Activated naive CD4-positive, alpha-beta T cell (primary cell): ENCODE measurements around the gene MBD6.

Experiments used
- DNase-seq, 4 experiments: peaks; one replicate each; lab custom pipeline; 2025; lab: John Stamatoyannopoulos, UW

Gene MBD6, protein sequence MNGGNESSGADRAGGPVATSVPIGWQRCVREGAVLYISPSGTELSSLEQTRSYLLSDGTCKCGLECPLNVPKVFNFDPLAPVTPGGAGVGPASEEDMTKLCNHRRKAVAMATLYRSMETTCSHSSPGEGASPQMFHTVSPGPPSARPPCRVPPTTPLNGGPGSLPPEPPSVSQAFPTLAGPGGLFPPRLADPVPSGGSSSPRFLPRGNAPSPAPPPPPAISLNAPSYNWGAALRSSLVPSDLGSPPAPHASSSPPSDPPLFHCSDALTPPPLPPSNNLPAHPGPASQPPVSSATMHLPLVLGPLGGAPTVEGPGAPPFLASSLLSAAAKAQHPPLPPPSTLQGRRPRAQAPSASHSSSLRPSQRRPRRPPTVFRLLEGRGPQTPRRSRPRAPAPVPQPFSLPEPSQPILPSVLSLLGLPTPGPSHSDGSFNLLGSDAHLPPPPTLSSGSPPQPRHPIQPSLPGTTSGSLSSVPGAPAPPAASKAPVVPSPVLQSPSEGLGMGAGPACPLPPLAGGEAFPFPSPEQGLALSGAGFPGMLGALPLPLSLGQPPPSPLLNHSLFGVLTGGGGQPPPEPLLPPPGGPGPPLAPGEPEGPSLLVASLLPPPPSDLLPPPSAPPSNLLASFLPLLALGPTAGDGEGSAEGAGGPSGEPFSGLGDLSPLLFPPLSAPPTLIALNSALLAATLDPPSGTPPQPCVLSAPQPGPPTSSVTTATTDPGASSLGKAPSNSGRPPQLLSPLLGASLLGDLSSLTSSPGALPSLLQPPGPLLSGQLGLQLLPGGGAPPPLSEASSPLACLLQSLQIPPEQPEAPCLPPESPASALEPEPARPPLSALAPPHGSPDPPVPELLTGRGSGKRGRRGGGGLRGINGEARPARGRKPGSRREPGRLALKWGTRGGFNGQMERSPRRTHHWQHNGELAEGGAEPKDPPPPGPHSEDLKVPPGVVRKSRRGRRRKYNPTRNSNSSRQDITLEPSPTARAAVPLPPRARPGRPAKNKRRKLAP

DNA sequence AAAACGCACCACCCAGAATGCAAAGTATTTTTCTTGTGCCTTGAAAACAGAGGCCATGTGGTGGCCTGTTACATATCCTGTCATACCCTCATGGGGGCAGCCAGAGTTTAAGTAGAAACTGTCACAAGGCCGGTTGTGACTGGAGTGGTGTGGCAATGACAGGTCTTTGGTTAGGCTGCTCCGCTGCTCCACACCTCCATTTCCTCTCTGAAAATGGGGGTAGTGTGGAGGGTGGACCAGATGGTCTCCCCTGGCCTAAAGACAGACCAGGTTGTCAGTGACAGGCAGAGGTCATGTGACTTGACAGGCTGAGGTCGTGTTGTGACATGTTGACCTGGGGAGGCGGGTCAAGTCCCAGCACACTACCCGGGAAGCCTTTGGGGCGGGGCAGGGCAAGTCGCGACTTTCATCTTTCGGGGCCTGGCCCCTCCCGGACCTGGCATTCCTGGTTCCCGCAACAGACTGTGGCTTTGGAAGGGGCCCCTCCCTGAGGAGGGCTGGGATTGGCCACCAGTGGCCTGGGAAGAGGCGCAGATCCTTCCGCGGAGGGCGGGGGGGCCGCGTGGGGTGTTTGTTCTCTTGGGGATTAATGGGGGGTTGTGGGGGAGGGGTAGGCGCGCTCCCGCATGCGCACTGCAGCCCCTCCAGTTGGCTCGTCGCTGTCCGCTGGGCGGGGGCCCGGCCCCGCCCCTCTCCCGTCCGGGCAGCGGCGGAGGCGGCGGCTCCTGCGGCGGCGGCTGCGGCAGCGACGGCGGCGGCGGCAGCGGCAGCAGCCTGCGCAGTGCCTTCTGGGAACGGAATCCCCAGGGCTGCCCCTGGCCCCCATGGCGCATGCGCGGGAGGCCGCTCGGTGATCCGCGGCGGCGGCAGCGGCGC lies at the start of gene MBD6:
TSS of gene MBD6 (plus strand) at position 814 of the 876 bp plus-strand sequence. CDS start 1,480 bp downstream, outside the sequence.
- peak; percentile 76 to 95 (median 90) for DNase-seq

DNA sequence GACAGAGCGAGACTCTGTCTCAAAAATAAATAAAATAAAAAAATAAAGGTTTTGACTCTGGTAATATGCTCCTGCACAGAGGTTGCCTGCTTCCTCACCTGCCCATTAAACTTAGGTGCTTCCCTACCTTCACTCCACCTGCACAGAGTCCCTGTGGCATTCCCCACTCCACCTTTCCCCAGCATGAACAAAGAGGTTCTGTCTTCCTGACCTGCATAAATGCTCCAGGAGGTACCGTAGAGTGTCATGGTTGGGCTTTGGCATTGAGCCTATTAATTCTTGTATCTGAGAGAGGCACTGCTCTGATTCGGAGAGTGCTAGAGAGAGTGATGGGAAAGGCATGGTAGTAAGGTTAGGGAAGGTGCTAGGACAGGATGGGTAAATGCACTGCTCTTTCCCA lies 49.2 kb upstream of the MBD6 start:
- no peak for DNase-seq

DNA sequence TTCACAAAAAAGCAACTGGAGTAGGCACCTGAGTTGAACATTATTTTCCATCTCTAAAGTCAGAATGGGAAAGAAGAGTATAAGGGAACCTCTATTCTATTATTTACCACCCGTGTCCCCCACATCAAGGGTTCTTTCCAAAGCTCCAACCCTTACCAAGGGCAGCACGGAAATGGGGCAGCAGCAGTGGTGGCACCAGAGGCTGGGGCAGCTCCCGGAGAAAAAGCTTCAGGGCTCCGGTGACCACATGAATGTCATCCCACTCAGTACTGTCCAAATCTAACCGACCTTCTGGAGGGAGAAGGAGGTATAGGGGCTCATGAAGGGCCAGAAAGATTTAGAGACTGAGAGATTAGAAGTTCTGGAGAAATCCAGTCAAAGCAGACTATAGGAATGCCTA lies 48.7 kb upstream of the MBD6 start:
- DNase-seq = no peak

DNA sequence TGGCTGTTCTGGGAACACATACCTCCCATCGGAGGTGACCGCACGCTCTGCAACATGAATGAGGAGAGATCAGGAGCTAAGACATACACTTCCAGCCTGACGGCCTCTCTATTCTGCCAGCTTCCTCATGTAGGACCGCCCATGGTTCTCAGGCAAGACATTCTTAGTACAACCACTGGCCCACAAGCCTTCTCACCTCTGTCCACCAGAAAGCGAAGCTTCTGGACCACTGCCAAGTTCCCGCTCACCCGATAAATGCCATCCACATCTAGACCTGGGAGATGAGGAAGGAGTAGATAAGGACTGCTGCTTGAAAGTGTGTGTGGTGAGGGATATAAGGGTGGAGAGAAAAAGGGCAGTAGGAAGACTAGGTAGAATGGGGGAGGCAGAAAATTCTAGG lies 48.2 kb upstream of the MBD6 start:
- DNase-seq = no peak

DNA sequence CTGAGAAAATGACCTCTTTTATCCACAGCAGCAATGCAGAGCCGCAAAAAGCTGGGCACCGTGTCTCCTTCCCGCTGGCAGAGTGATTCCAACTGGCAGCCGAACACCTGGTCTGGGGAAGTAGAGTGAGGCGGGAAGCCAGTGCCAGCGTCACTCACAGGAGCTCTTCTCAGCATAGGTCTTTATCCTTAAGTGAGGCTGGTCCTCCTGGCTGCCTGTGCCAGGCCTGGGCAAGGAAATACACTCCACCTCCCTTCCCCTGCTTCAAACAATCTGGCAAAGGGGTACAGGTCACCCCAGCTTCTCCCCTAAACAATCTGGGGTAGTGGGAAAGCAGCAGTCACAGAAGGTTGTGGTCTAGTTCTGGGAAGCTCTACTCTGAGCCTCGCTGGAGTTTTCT lies 47.8 kb upstream of the MBD6 start:
- no peak for DNase-seq

DNA sequence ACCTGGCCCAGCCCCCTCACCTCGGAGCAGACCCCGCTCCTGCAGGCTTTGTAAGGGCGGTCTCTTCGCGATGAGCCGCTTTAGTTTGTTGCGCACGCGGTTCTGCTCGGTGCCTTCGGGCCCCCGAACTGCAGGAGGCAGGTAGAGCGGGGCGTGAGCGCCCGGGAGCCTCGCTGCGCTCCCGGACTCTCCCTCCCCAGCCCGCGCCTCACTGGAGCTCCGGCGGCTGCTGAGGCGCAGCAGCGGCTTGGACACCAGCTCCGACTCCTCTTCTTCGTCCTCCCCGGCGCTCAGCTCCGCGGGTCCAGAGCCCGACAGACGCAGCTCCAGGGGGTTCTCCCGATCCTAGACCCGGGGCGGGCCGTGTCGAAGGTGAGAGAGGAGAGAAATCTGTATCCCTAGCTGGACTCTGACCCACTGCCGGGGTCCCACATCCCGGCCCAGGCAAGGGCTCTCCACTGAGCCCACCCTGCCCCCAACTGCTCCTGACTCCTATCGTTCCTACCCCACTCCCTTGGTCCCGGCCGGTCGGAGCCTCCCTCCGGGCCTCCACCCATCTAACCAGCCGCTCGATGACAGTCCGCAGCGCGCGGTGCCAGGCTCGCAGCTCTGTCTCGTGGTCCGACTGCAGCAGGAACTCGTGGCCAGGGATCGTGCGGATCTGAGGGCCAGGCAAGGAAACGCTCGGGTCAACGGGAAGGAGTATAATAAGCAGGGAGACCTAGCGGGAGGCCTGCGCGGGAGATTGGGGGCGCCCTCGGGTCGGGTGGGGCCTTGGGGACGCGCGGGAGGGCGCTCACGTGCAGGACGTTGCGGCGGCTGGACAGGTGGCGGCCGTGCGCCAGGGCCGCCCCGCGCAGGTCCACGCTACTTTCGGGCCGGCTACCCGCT lies 47.1 kb upstream of the MBD6 start:
- DNase-seq = no peak

DNA sequence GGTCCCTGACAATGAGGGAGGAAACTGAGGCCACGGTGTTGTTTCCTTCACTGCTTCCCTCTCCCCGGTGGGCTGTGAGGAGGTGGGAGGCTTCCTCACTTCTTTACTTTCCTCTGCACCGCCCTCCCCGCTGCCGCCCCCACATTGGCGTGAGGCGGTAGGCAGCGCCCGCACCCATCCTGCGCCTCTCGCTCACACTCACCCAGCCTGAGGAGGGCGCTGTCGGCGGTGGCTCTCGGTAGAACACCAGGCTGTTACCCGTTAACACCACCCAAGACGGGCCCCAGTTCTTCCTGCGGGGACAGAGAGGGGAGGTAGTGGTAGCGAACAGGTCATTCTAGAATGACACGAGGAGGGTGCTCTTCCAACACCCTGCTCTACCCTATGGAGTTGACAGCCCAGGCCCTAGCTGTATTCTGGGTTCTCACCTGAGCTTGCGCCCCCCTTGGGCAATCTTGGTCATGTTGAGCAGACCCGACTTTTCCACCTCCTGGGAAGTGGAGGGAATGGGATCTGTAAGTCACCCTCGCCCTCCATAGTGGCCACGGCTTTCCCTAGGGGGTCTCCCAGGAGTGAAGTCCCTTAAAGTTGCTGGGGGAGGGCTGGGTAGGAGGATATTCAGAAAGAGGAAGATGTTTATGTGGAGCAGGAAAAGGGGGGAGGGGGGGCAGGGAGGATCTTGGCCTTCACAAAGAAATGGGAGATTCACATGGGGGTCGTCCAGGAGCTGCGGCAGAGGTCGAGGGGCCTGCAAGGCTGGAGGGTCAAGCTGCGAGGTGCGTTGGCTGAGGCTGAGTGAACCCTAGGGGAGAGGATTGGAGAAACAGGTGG lies 46.2 kb upstream of the MBD6 start:
- peak in 3 of 4 experiments; percentile 41 to 63 (median 59) for DNase-seq

DNA sequence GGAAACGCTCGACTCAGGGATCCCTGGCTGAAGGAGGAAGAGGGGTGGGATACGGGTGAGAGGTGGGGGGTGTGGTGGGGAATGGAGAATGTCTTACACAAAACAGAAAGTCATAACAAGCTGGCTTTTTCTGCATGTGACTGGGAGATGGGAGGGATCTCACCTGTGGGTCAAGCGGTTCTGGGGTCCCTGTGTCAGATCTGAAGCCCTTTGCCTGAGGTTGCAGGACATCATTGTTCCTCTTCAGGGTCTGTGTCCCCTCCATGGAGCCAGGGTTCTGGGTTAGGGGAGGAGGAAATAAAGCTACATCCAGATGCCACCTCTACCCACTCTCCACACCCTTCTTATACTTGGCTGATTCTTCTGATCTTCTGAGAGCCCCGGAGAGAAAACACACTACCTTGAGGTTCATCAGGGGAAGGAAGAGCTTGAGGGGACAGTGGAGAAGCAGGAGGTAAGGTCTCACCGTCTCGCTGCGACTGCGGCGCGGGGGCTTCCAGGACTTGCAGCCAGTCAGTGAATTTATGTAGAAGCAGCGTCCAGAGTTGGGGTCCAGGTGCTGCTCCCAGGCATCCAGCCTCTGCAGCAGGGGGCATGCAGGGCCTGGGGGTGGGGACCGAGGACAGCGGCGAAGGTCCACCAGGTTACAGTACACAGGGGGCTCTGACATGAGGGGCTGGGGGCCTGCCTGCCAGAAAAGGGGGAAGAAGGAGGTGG lies 45.5 kb upstream of the MBD6 start:
- no peak for DNase-seq

DNA sequence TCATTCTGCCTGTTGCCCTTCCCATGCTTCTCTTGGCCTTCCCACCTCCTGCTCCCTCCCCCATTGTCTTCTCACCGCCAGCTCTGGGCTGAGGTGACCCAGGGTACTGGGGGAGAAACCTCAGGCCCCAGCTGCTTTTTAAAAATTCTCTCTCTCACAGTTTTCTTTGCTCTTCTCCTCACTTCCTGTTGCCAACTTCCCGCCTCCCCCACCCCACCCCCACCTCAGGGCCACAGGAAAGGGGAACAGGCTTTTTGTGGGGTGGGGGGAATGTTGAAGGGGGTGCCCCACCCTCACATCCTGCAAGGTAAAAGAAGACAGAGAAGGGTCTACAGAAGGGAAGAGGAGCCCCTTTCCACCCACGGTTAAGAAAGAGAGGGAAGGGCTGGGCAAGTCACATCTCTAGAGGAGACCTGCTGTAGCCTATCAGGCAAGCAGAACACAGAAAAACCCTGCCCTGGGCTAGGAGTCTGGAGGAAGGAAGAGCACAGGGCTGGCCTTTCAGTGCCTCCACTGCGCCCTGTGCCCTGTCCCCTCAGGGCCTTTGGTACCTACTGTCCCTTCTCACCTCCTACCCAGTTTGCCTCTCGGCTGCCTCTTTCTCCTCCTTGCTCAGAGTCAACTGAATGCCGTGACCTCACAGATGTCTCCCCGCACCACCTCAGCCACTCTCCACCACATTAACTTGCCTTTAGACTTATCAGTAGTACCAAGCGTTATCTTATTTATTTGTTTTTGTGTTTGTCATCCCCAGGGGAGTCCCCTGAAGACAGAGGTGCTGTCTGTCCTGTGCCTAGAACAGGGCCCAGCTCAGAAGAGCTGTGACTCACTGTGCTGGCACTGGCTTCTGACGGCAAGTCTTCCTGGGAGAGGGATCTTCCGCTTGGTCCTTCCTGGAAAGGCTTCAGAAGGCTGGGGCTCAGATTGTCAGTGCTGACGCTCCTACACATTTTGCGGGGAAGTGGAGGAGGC lies 44.6 kb upstream of the MBD6 start:
- DNase-seq = peak in 1 of 4 experiments; percentile 37

DNA sequence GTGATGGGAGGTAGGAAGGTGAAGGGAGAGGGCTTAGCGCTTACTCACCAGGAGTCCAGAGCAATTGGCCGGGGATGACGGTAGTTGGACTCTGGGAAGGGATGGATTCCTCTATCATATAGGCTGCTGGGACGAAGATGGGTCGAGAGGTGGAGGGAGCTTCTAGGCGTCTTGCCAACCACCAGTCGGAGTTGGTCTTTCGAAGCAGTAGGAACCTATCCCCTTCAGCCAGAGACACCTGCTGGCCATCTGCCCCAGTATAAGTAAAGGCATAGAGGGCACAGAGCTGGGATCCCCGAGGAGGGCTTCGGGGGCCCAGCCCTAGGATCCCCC lies 43.6 kb upstream of the MBD6 start:
- no peak for DNase-seq

DNA sequence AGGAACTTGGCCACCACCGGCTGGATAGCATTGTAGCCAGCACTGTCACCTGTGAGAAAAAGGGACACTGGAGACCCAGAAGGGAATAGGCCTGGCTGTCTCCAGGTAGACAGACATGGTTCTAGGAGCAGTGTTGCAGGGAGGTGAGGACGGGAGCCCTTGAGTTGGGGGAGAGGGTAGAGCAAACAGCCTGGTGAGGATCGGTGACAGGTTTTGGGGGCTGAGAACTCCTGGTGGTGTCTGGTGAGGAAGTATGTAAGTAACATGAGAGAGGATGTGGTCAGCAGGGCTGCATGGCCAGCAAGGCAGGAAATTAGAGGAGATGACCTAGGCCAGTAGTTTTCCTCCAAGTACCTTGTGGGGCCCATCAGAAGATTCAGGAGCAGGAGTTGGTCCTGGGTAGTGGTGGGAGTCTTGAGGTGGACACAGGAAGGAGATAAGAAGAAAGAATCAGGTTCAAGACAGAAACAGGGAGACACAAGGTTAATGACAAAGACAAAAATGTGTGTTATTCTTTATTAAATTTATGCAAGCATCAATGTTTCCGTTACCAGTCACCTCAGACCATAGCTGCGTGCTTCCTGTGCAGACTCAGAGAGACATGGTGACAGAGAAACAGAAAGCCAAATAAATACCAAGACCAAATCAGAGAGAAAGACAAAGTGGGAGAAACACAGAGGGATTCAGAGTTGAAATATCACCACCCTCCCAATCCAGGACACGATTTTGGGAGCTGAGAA lies 43.1 kb upstream of the MBD6 start, which contains the start of gene ARHGAP9:
TSS of gene ARHGAP9 (minus strand) at position 491 of the 740 bp plus-strand sequence. CDS start at position 31, 460 bp downstream.
- DNase-seq = peak in 2 of 4 experiments; percentile 20 to 32

DNA sequence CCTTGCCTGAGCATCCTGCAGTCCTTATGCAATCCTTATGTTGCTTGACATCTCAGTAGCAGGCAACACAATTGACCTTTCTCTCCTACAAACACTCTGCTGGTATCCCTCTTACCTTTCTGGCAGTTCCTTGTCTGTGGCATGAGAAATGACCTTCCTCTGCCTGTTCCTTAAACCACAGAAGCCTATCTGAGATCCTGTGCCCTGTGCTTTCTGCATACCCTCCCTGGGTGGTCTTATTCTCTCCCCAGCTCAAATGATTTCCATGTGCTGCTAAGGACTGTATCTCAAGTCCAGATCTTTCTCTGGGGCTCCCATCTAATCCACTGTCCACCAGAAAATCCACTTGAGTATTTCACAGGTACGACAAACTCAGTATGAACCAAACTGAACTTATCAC lies 41.0 kb upstream of the MBD6 start:
- DNase-seq = no peak

DNA sequence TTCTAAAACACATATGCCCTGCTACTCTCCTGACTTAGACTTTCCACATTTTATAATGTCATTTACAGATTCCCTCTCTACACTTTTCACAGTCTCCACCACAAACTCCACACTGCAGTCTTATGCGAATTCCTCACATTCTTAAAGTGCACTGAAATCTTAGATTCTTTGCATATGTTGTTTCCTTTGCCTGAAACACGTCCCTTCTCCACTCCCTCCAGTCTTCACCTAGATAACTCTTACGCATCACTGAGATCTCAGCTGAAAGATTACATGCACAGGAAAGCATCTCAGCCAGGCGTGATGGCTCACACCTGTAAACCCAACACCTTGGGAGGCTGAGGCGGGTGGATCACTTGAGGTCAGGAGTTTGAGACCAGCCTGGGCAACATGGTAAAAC lies 39.2 kb upstream of the MBD6 start:
- no peak for DNase-seq

DNA sequence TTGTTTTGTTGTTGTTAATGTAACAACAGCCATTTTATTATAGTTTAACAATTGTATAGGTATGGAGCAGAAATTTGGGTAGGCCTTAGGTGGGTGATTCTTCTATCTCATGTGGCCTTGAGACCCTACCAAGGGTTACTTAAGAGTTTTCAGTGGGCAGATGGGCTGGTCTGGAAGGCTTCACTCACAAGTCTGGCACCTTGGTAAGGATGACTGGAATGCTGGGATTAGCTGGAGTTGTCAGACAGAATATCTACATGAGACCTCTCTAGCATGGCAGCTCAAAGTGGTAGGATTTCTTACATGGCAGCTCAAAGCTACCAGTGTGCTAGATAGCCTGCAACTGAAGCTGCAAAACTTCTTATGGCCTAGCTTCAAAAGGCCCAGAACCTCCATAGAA lies 36.9 kb upstream of the MBD6 start:
- no peak for DNase-seq

DNA sequence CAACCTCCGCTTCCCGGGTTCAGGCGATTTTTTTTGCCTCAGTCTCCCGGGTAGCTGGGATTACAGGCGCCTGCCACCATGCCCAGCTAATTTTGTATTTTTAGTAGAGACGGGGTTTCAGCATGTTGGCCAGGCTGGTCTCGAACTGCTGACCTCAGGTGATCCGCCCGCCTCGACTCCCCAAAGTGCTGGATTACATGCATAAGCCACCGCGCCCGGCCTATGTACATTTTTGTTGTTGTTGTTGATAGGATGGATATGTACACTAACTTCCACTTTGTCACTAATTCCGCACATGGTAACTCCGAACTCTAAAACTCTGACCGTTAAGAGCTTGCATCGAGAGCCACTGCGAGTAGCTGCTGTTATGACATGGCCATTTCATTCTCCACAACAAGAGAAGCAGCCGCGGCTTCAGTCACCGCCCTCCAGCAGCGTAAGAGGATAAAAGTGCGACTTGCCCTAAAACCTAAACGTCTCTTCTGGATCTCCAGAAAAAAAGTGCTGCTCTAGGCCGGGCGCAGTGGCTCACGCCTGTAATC lies 35.5 kb upstream of the MBD6 start:
- DNase-seq = no peak

DNA sequence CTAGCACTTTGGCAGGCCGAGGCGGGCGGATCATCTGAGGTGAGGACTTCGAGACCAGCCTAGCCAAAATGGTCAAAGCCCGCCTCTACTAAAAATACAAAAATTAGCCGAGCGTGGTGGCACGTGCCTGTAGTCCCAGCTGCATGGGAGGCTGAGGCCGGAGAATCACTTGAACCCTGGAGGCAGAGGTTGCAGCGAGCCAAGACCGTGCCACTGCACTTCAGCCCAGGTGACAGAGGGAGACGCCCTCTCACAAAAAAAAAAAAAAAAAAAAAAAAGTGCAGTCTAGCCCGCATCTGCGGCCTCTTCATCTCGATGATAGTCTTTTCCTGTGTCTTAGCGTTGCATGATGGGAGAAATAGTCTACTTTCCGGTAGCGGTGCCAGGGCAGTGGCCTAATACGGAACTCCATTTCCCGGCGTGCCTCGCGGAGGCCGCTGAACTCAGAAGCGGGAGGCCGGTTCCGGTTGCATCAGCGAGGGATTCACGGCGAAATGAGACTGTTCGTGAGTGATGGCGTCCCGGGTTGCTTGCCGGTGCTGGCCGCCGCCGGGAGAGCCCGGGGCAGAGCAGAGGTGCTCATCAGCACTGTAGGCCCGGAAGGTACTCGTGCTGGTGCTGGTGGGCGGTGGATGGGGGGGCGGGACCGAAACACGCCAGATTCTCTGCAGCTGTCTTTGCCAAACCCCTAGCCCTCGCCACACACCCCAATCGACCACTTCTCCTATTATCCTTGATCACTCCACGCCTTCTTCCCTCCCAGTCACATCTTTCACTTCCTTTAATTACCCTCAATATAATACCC lies 34.8 kb upstream of the MBD6 start, which contains the start of gene MARS1:
TSS of gene MARS1 (plus strand) at position 472 of the 805 bp plus-strand sequence. CDS start at position 495, 23 bp downstream.
- DNase-seq = peak; percentile 68 to 85 (median 75)
